ENCODE measurements around the gene RCSD1. TPM values are rescaled to one million over a fixed set of nuclear protein-coding genes. Genes with fewer than 3 reads are reported as not detected.

Gene RCSD1
- polyA plus RNA-seq, 3 donors: 116 to 218 (median 216) TPM

- Histone ChIP-seq H3K27ac (ENCODE audit: low read depth in 1 of 2, low read length in 2 of 2) (peak overlapping the region in 1 of 2 donors; percentile 54), H3K4me2 (replicated peaks; ENCODE audit: extremely low read depth, low read length, poor library complexity, severe bottlenecking) (no peak overlapping the region), H4K20me1 (ENCODE audit: insufficient read depth, low read length) (peaks cover 100% of the 10 kb centered on the region), H2AFZ (ENCODE audit: insufficient read depth, low read depth, low read length, poor library complexity, severe bottlenecking) (no peak overlapping the region), H3K9me3 (replicated peaks in 1 of 2; ENCODE audit: control insufficient read depth in 1 of 2, insufficient read depth in 1 of 2, low read length in 2 of 2) (no peaks in the 10 kb centered on the region), H3K4me3 (replicated peaks in 1 of 3; ENCODE audit: low read depth in 2 of 3, low read length in 3 of 3) (no peak overlapping the region), H3K27me3 (ENCODE audit: control insufficient read depth in 2 of 2, insufficient read depth in 2 of 2, low read length in 2 of 2) (no peaks in the 10 kb centered on the region), H3K9ac (ENCODE audit: insufficient read depth, low read length, poor library complexity, severe bottlenecking) (no peak overlapping the region), H3K4me1 (ENCODE audit: control insufficient read depth in 1 of 2, insufficient read depth in 2 of 2, low read length in 2 of 2) (peaks cover 40 to 65% of the 10 kb centered on the region in 2 donors), H3K79me2 (ENCODE audit: insufficient read depth, low read length) (peaks cover 100% of the 10 kb centered on the region), H3K36me3 (replicated peaks in 1 of 2; ENCODE audit: control insufficient read depth in 1 of 2, insufficient read depth in 2 of 2, low read length in 2 of 2) (peaks cover 50 to 88% of the 10 kb centered on the region in 2 donors)
- Mint-ChIP-seq H3K27me3 (ENCODE audit: low read depth in 3 of 3) (no peaks in the 10 kb centered on the region), H3K4me1 (peaks cover 79% of the 10 kb centered on the region), H3K9me3 (peaks cover 0 to 1% (median 0%) of the 10 kb centered on the region in 7 donors), H3K4me3 (no peak overlapping the region), H3K36me3 (peaks cover 62 to 78% of the 10 kb centered on the region in 2 donors), H3K27ac (peak overlapping the region in 6 of 7 donors; percentile 6 to 78 (median 54))
- DNase-seq: no peak
- 89% methylated on average over 6 of the region's 6 CpGs for WGBS (ENCODE audit: insufficient coverage)
- TF ChIP-seq CTCF (IDR thresholded peaks at IDR 0.05): no peak
- intact Hi-C loops (cut with micrococcal nuclease): no loop called here
Measured at GRCh38 chr1:167659881-167660280, 29.8 kb downstream of the RCSD1 start.

GRCh38 chr1:167661527-167662426 is 31.7 kb downstream of the RCSD1 start:
- no peak for TF ChIP-seq CTCF (IDR thresholded peaks at IDR 0.05)
- Mint-ChIP-seq H3K27ac (peak overlapping the region; percentile 37 to 85 (median 60)), H3K9me3 (peaks cover 0 to 1% (median 0%) of the 10 kb centered on the region in 7 donors), H3K4me3 (no peak overlapping the region), H3K4me1 (peaks cover 83% of the 10 kb centered on the region), H3K36me3 (peaks cover 62 to 78% of the 10 kb centered on the region in 2 donors), H3K27me3 (ENCODE audit: low read depth in 3 of 3) (no peaks in the 10 kb centered on the region)
- Histone ChIP-seq H4K20me1 (ENCODE audit: insufficient read depth, low read length) (peaks cover 100% of the 10 kb centered on the region), H3K27me3 (ENCODE audit: control insufficient read depth in 2 of 2, insufficient read depth in 2 of 2, low read length in 2 of 2) (no peaks in the 10 kb centered on the region), H3K36me3 (replicated peaks in 1 of 2; ENCODE audit: control insufficient read depth in 1 of 2, insufficient read depth in 2 of 2, low read length in 2 of 2) (peaks cover 36 to 88% of the 10 kb centered on the region in 2 donors), H3K4me2 (replicated peaks; ENCODE audit: extremely low read depth, low read length, poor library complexity, severe bottlenecking) (no peak overlapping the region), H3K4me1 (ENCODE audit: control insufficient read depth in 1 of 2, insufficient read depth in 2 of 2, low read length in 2 of 2) (peaks cover 43 to 60% of the 10 kb centered on the region in 2 donors), H3K27ac (ENCODE audit: low read depth in 1 of 2, low read length in 2 of 2) (peak overlapping the region in 1 of 2 donors; percentile 54), H3K9ac (ENCODE audit: insufficient read depth, low read length, poor library complexity, severe bottlenecking) (no peak overlapping the region), H3K4me3 (replicated peaks in 1 of 3; ENCODE audit: low read depth in 2 of 3, low read length in 3 of 3) (no peak overlapping the region), H2AFZ (ENCODE audit: insufficient read depth, low read depth, low read length, poor library complexity, severe bottlenecking) (no peak overlapping the region), H3K9me3 (replicated peaks in 1 of 2; ENCODE audit: control insufficient read depth in 1 of 2, insufficient read depth in 1 of 2, low read length in 2 of 2) (no peaks in the 10 kb centered on the region), H3K79me2 (ENCODE audit: insufficient read depth, low read length) (peaks cover 100% of the 10 kb centered on the region)
- WGBS (ENCODE audit: insufficient coverage): no CpG with 5 or more reads among the region's 3 CpGs
- DNase-seq: no peak
- intact Hi-C loops (cut with micrococcal nuclease): no loop called here

Measured in CD14-positive monocyte (primary cell).